ENCODE results near the gene TEK.

TEK gene

DNA sequence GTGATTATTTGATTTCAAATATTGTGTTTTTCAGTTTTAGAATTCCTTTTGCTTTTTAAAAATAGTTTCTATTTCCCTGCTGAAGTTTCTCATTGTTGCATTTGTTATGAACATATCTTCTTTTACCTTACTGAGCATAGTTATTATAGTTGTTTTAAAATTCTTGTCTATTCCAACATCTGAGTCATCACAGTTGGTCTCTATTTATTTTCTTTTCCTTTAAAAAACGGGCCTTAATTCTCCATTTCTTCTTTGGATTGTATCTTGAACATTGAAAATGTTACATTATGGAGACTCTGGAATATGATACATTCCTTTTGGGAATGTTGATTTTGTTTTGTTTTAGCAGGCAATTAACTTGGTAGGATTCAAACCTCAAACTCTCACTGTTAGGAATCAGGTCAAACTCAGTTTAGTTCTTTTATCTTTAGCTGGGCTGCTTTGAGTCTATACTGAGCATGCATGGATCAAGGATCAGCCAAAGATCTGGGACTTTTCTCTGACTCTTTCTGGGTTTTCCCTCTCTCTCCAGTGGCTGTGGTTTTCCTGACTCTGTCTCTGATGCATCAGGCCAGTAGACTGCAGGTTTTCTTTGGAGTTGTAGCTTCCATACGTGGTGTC, 70.3 kb downstream of the TEK start:
- no peak for DNase-seq (ENCODE audit: low read depth in 3 of 3)

DNA sequence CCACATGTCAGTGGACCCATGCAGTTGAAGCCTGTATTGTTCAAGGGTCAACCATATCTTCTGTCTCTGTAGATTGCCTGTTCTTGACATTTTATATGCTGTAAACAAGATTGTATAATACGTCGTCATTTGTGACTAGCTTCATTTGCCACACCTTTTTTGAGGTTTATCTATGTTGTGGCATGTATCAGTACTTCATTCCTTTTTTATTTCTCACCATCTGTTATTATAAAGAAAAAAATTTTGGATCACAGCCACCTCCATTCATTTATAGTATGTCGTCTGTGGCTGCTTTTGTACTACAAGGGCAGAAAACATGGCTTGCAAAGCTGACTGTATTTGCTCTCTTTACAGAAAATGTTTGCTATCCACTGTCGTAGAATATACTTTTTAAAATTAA, 72.4 kb downstream of the TEK start:
- no peak for DNase-seq (ENCODE audit: low read depth in 3 of 3)

DNA sequence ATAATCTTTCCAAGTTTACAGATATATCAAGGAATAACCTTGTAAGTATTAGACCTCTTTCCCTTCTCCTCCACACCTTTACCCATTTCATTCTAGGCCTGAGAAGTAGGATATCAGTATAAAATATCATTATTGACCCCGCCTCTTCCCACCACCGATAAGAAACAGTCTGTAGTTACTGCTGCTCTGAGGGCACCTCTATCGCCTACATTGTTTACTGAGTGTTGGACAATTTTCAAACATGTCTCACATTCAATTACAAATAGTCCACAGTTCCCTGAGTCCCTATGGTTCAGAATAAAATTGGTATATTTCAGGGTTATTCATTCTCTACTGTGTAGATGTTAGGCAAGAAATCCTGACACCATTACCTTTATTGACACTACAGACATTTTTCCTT, 73.4 kb downstream of the TEK start:
- no peak for DNase-seq (ENCODE audit: low read depth in 3 of 3)

DNA sequence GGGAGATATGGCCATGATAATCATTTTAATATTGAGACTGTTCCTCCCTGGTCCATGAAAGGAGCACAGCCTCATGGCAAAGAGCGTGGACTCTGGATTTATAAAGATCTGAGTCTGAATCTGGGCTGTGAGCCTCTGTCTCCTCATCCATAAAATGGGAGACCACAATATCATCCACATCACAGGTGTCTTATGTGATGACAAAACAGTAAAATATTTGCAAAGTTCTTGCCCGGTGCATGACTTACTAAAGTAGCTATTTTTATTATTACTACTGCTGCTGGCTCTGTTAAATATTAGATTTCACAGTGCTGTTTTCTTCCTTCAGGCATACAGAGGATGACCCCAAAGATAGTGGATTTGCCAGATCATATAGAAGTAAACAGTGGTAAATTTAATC, 74.1 kb downstream of the TEK start:
- no peak for DNase-seq (ENCODE audit: low read depth in 3 of 3)

DNA sequence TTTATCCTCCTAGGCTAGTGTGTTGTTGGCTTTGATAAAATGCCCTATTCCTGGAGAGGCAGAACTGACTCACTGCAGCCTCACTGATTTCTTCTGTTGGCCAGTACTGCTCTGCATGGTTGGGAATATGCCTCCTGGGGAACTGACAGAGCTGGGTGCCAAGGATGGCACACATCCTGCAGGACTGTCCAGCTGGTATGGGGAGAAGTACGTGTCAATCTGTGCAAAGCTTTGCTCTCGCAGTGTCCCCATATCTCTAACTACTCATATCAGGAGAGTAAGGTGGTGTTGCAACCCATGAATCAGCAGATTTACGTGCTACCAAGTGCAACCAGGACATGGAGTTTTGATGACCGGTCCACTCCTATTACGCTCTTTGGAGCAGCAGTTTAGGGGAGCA, 74.7 kb downstream of the TEK start:
- DNase-seq (ENCODE audit: low read depth in 3 of 3), result no peak

DNA sequence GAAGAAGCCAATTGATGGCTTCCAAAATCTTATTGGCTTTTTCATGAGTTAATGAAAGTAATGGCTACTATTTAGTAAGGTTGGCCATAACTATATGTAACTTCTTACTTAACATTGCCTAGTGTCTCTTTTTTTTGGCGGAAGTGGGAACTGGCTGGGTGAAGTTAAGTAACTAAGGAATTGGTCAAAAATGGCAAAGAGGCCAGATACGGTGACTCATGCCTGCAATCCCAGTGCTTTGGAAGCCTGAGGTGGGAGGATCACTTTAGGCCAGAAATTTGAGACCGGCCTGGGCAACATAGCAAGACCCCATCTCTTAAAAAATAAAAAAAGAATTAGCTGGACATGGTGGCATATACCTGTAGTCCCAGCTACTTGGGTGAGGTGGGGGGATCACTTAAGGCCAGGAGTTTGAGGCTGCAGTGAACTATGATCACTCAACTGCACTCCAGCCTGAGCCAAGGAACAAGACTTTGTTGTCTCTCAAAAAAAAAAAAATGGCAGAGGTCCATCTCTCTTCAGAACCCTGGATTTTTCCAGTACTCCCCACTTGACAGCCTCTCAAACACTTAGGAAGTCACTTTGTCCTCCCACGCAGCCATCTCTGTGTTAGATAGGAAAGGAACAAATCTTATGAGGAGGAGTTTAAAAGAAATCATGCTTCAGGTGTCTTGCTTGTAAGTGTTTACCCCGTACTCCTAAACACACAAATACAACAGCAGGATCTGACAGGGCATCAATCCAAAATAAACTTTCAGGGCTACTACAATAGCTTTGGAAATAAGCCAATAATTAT, 75.7 kb downstream of the TEK start:
- DNase-seq (ENCODE audit: low read depth in 3 of 3), result no peak

DNA sequence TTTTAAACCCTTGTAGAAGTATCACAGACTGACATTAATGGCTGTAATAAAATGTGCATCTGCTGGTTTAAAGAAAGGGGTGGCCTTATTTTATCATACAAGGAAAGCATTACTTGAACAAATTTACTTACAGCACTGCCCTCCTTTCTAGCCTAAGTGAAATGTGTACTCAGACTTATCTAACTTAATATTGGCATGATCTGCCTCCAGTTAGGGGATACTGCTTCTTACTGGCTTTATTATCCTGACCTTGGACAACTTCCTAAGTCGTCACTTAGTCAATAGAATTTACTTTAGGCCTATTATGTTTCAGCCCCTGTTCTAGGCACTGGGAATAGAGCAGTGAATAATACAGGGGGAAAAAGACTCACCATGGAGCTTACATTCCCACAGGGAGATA, 79.4 kb downstream of the TEK start:
- no peak for DNase-seq (ENCODE audit: low read depth in 3 of 3)

DNA sequence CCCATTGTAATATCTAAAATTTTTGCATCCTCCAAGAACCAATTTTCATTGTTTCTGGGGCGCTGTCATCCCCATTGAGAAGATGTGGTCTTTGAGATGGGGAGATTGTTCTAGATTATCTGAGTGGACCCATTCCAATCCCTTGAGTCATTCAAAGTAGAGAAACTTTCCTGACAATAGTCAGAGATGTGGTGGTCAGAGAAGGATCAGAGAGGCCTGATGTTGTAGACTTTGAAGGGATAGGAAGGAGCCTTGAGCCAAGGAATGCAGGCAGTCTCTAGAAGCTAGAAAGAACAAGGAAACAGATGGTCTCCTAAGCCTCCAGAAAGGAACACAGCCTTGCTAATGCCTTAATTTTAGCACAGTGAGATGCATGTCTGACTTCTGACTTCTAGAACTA, 80.4 kb downstream of the TEK start:
- DNase-seq (ENCODE audit: low read depth in 3 of 3), result no peak

DNA sequence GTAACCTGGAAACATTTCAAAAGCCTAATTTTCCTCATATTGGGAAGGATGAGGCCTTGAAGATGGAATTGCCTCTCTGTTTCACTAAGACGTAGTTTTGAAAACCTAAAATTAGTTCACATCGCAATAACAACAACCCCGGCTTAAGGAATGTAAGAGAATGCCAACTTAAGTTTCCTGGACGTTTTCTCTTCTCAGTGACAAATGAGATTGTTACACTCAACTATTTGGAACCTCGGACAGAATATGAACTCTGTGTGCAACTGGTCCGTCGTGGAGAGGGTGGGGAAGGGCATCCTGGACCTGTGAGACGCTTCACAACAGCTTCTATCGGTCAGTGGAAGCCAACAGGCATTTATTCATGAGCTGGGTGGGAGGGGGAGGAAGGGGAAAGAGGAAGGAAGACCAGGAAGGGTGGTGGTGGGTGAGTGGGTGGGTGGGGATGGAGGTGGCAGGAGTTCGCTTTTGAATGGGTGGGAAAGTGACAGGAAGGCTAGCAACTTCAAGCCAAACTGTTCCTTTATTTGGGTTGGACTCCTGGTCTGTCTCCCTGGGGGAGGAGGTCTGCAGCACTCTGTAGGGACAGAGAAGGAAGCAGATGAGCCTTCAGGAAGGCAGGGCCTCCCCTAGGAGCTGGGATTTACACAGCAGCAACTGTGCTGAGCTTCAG, 83.4 kb downstream of the TEK start:
- DNase-seq (ENCODE audit: low read depth in 3 of 3), result no peak

DNA sequence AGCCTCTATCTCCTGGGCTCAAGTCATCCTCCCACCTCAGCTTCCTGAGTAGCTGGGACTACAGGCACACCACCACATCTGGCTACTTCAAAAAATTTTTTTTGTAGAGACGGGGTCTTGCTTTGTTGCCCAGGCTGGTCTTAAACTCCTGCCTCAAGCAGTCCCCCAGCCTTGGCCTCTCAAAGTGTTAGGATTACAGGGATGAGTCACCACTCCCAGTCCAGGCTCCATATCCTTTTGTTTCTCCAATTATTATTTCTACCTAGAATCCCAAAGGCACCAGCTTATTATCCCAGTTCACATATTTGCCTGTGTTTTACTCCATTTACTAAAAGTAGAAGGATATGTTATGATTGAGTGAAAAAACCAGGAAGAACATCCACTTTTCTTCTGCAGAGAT, 84.9 kb downstream of the TEK start:
- DNase-seq (ENCODE audit: low read depth in 3 of 3), result no peak

DNA sequence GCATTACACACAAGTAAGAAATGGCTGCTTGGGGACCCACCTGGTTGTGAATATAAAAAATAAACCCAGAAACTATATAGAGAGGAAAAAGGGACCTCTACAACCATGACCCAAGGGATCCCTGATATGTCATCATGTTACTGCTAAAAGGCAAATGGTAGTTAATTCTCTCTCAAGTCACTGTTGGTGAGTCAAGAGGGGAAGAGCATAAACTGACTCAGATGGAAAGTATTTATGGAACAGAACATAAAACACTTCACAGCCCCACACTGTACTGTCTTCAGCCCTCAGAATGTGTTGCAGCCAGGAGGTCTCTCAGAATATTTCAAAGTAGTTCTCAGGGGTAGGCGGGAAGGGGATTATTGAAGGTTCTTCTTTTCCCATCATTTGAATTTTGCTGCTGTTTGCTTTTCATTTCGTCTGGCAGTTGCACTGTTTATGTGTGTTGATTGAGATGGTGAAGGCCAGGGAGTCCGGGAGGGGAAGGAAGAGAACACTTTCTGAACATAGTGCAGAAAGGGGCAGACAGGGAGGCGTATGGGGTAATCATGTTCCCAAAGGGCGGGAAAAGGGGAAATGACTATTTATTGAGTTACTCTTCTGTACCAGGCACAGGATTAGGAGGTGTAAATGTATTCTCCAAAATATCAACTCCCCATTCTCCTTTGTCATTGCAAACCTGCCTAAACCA, 85.5 kb downstream of the TEK start:
- DNase-seq (ENCODE audit: low read depth in 3 of 3), result no peak

DNA sequence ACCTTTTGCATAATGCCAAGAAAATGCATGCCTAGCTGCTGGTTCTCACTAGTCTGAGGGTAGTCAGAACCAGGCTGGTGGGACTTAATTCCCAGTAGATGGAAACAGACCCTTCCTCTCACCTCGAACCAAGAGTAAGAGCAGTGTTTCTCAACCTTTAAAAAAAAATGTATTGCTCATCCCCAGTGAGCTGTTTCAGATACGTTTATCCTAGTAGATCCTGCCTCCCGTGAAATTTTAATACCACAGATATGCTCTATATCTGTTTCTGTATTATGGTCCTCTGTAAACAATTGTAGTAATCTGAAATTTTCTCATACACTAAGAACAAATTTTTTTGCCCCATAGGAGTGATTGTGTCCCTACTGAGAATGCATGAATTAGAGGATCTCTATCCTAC, 86.2 kb downstream of the TEK start:
- DNase-seq (ENCODE audit: low read depth in 3 of 3), result no peak

DNA sequence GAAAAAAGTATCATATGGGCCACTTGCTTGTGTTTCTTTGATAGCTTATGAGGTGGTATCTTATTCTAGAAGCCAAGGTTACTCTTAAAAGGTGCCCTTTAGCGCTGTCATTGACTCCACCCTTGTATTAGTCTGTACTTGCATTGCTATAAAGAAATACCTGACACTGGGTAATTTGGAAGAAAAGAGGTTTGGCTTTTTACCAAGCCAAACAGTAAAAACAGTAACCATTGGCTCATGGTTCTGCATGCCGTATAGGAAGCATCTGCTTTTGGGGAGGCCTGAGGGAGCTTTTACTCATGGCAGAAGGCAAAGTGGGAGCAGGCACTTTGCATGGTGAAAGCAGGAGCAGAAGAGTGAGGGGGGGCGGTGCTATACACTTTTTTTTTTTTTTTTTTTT, 87.4 kb downstream of the TEK start:
- no peak for DNase-seq (ENCODE audit: low read depth in 3 of 3)

DNA sequence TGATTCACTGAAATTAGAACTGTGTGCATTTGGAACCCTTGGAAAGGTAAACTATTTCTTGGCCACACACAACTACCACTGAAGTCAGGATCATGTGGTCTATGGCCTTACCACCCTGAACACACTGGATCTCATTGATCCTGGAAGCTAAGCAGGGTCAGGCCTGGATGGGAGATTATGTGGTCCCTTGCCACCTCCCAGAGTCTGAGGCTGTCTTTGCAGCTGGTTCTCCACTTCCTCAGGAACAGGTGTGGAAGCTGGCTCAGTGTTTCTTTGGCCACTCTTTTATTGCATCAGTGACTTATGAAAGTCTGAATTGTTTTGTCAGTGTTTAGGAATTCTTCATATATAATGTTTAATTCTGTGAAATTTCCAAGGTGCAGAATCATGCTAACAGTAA, 89.2 kb downstream of the TEK start:
- no peak for DNase-seq (ENCODE audit: low read depth in 3 of 3)

DNA sequence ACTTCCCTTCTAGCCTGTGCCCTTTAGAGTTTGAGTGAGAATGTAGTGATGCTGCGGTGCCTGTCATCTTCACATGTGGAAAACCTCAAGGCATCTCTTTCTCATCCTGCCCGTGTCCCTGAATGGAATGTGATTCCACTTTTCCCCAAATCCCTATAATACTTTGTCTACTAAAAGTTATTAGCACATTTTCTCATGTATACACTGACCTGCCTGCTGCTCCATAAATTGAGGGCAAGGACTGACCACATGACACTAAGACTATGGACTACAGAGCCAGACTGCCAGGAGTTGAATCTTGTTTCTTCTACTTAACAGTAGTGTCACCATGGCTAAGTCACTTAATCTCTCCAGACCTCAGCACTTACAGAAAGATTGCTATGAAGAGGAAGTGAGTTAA, 93.0 kb downstream of the TEK start:
- no peak for DNase-seq (ENCODE audit: low read depth in 3 of 3)

DNA sequence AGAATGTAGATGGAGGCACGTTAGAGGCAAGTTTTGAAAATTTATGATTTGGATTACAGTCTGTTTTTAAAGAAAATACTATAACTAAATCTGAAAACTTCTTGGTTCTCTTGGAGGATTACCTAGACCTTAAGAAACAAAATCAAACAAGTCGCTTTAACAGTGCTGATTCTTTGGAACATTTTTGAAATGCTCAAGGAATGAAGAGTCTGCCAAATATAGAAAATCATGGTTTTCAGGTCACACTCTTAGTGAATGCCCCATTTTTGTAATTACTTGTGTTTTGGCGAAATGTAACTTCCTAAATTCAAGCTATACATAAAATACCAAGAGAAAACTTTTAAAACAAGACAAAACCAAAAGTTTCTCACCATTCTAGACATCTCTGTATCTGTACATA, 94.8 kb downstream of the TEK start:
- DNase-seq (ENCODE audit: low read depth in 3 of 3), result no peak

DNA sequence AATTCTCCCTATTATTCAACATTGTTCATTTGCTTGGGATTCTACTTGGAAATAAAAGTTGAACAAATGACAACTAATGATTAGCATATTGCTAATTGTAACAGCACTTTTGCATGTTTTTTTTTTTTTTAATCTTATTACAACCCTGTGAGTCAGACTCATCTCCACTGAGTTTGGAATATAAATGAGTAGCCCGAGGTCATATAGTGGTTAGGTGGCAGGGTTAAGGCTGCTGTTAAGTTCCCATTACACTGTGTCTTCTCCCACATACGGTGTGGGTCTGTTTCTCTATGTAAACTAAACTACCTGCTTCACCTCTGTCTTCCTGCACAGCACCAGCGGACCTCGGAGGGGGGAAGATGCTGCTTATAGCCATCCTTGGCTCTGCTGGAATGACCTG, 95.6 kb downstream of the TEK start:
- no peak for DNase-seq (ENCODE audit: low read depth in 3 of 3)

DNA sequence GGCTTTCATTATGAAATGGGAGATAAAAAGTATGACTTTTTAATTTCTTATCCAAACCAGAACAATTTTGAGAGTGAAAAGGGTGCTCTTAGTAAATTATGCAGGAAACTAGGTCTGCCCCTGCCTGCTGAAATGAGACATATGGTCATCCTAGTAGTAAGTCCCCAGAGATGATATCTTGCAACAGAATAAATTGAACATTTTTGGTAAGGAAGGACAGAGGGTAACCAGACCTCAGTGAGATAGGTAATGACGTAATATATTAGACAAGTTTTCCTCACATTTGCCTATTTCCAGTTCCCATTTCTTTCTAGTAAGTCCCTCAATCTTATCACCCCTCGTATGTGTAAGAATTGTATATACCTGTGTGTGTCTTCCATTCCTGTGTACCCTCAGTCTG, 96.2 kb downstream of the TEK start:
- no peak for DNase-seq (ENCODE audit: low read depth in 3 of 3)

DNA sequence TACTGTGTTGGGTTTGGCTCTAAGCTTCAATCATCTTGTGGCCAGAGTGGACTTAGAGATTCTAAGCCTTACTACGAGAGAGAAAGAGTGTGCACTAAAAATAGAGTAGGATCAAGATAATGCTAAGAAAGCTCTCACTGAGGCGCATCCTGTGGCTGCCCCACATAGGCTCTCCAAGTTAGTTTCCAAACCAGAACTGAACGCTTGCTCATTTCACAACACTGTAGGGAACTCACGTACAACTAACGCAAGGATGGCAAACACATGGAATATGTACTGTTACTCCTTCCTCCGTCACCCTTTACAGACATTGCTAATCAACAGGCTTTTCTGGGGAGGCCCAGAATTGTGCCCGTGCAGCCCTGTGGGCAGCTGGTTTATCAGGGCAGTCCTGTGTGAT, 97.0 kb downstream of the TEK start:
- no peak for DNase-seq (ENCODE audit: low read depth in 3 of 3)

DNA sequence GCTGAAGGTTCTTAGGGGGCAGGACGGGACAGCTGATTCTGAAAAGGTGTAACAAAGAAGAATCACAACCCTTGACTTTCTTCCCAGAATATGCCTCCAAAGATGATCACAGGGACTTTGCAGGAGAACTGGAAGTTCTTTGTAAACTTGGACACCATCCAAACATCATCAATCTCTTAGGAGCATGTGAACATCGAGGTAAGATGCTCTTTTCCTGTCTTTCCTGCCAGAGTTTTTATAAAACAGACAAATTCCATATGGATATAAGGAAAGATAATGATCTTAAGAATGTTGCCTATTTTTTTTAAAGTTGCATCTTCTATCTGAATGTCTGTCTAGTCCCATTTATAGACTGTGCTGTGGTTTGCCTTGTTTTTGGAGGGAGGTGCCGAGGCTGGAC, 100.0 kb downstream of the TEK start:
- DNase-seq (ENCODE audit: low read depth in 3 of 3), result no peak

DNA sequence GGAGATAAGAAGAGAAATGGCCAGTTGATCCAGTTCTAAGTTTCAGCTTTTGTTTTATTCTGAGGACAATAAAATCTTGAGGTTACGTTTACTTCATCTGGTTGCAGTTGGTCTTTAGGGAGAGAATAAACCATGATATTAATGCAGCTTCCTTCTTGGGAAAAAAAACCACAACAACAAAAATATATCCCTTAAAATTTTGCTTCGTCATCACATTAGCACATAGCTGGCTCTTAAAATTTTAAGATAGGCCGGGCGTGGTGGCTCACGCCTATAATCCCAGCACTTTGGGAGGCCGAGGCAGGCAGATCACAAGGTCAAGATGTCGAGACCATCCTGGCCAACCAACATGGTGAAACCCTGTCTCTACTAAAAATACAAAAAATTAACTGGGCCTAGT, 101.6 kb downstream of the TEK start:
- DNase-seq (ENCODE audit: low read depth in 3 of 3), result no peak

DNA sequence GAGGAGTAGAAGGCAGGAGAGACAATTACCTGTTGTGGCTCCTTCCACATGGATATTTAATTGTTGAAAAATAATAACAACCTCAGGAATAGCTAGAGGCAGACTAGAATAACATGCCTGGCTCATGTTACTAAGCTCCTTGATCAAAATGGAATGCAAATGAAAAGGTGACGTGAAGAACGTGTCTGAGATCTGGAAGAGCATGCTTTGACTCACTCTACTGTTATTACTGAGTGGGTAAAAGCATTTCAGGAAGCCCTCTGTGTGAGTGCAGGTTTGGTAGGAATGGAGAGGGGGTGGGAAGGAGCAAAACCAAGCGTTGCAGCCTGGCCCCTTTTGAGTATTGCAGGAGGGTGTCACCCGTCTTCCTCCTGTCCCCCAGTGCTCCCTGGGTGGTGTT, 103.2 kb downstream of the TEK start:
- no peak for DNase-seq (ENCODE audit: low read depth in 3 of 3)

DNA sequence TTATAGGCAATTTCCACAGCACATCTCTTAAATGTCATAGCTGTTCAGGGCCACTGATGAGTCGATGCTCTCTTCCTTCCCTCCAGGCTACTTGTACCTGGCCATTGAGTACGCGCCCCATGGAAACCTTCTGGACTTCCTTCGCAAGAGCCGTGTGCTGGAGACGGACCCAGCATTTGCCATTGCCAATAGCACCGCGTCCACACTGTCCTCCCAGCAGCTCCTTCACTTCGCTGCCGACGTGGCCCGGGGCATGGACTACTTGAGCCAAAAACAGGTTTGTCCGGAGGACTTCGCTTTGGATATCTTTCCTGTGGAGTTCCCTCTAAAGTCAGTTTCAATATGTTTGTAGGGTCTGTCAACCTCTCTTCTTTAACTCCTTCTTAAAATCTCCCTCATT, 103.6 kb downstream of the TEK start:
- DNase-seq (ENCODE audit: low read depth in 3 of 3), result no peak
